Measurements from ENCODE around the gene CALCOCO1. TPM values are rescaled to one million over a fixed set of nuclear protein-coding genes. Genes with fewer than 3 reads are reported as not detected.

Gene CALCOCO1
- total RNA-seq, 4 donors from 2014 or later: 29.5 to 159 (median 52.2) TPM

- Histone ChIP-seq H3K4me3 (no peak overlapping the region), H3K9me3 (no peaks in the 10 kb centered on the region), H3K27ac (no peak overlapping the region), H3K27me3 (peaks cover 0 to 36% (median 0%) of the 10 kb centered on the region in 4 donors), H3K36me3 (peaks cover 15 to 37% (median 18%) of the 10 kb centered on the region in 3 donors), H3K4me1 (no peaks in the 10 kb centered on the region)
- TF ChIP-seq, protein P1, sequence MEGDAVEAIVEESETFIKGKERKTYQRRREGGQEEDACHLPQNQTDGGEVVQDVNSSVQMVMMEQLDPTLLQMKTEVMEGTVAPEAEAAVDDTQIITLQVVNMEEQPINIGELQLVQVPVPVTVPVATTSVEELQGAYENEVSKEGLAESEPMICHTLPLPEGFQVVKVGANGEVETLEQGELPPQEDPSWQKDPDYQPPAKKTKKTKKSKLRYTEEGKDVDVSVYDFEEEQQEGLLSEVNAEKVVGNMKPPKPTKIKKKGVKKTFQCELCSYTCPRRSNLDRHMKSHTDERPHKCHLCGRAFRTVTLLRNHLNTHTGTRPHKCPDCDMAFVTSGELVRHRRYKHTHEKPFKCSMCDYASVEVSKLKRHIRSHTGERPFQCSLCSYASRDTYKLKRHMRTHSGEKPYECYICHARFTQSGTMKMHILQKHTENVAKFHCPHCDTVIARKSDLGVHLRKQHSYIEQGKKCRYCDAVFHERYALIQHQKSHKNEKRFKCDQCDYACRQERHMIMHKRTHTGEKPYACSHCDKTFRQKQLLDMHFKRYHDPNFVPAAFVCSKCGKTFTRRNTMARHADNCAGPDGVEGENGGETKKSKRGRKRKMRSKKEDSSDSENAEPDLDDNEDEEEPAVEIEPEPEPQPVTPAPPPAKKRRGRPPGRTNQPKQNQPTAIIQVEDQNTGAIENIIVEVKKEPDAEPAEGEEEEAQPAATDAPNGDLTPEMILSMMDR (IDR thresholded peaks at IDR 0.05): no peak
- TF ChIP-seq POLR2A (IDR thresholded peaks at IDR 0.05): no peak
- intact Hi-C loops (cut with DNase I): no loop called here
- 42 to 46% methylated on average over 3 to 4 of the region's 4 CpGs for WGBS, 2 donors
- DNase-seq: no peak
Observed at GRCh38 chr12:53709671-53710070, 17.6 kb downstream of the CALCOCO1 start.

GRCh38 chr12:53706080-53706479 is 21.2 kb downstream of the CALCOCO1 start:
- Histone ChIP-seq H3K4me3 (no peak overlapping the region), H3K36me3 (peaks cover 0 to under 1% (median 0%) of the 10 kb centered on the region in 3 donors), H3K27me3 (peaks cover 0 to 72% (median 0%) of the 10 kb centered on the region in 4 donors), H3K9me3 (no peaks in the 10 kb centered on the region), H3K4me1 (no peaks in the 10 kb centered on the region), H3K27ac (no peak overlapping the region)
- intact Hi-C loops (cut with DNase I): no loop called here
- TF ChIP-seq, protein P1 (IDR thresholded peaks at IDR 0.05): no peak
- no peak for TF ChIP-seq POLR2A (IDR thresholded peaks at IDR 0.05)
- 28 to 44% methylated on average over 1 of the region's 1 CpG for WGBS, 2 donors
- no peak for DNase-seq

DNA sequence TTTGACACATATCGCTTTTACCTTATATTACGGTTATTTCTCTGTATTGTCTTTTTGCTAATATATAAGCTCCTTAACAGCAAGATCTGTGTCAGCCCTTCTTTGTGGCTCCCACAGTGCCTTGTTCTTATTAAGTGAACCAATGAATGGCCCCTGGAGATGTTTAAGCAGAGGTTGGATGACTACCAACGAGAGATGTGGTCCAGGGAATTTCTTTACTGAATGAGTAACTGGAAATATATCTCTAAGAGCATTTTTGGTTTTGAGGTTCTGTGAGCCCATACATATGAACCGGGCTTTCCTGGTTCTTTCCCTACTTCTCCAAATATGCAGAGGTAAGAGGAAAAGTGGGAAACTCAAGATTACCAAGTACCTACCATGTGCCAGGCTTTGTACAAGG is 23.5 kb downstream of the CALCOCO1 start:
- TF ChIP-seq POLR2A (IDR thresholded peaks at IDR 0.05): no peak
- TF ChIP-seq, protein P1 (IDR thresholded peaks at IDR 0.05): no peak
- Histone ChIP-seq H3K27ac (no peak overlapping the region), H3K4me1 (no peaks in the 10 kb centered on the region), H3K36me3 (no peaks in the 10 kb centered on the region), H3K4me3 (no peak overlapping the region), H3K27me3 (peaks cover 0 to 95% (median 4%) of the 10 kb centered on the region in 4 donors), H3K9me3 (no peaks in the 10 kb centered on the region)
- 39 to 41% methylated on average over 4 of the region's 4 CpGs for WGBS, 2 donors
- no peak for DNase-seq
- intact Hi-C loops (cut with DNase I): loop anchor here (5.0 kb wide), 1 partner anchor 44 kb away; no protein-coding TSS in a partner anchor

GRCh38 chr12:53701518-53702264 is 25.6 kb downstream of the CALCOCO1 start:
- intact Hi-C loops (cut with DNase I): loop anchor here (5.0 kb wide), 1 partner anchor 46 kb away; no protein-coding TSS in a partner anchor
- Histone ChIP-seq H3K36me3 (no peaks in the 10 kb centered on the region), H3K4me1 (peaks cover 0 to 8% (median 7%) of the 10 kb centered on the region in 3 donors), H3K9me3 (no peaks in the 10 kb centered on the region), H3K27ac (no peak overlapping the region), H3K27me3 (peaks cover 0 to 100% (median 10%) of the 10 kb centered on the region in 4 donors), H3K4me3 (no peak overlapping the region)
- 0 to 3% methylated on average over 8 of the region's 8 CpGs for WGBS, 2 donors
- TF ChIP-seq, protein P1 (IDR thresholded peaks at IDR 0.05): peak; percentile 73 to 93 (median 88)
- no peak for TF ChIP-seq POLR2A (IDR thresholded peaks at IDR 0.05)
- DNase-seq: no peak

DNA sequence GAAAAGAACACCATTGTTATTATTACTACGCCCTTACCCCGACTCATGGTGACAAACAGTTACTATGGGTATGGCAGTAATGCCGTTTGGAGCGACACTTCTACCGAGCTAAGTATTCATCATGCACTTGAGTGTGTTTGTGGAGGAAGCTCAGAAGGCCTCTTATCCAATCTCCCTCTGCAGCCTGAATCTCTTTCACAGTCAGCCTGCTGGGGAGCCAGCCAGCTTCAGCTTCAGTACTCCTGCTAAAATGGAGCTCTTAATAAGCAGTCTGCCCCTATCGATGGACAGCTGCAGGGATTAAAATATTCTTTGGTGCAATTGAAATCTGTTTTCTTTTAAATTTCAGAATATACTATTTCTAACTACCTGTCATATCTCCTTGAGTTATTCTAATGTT is 26.7 kb downstream of the CALCOCO1 start:
- peaks cover 0 to 100% (median 14%) of the 10 kb centered on the region in 4 donors for H3K27me3 ChIP-seq
- intact Hi-C loops (cut with DNase I): loop anchor here (5.0 kb wide), 1 partner anchor 47 kb away; no protein-coding TSS in a partner anchor
- DNase-seq: no peak
- WGBS, 2 donors: 54 to 62% methylated on average over 6 of the region's 6 CpGs
- H3K36me3 ChIP-seq: no peaks in the 10 kb centered on the region
- no peaks in the 10 kb centered on the region for H3K9me3 ChIP-seq
- H3K27ac ChIP-seq: no peak overlapping the region
- no peak overlapping the region for H3K4me3 ChIP-seq
- peaks cover 8 to 19% (median 16%) of the 10 kb centered on the region in 3 donors for H3K4me1 ChIP-seq
- no peak for TF ChIP-seq POLR2A (IDR thresholded peaks at IDR 0.05)
- TF ChIP-seq, protein P1 (IDR thresholded peaks at IDR 0.05): no peak
